Measurements from ENCODE around the gene FOXN1.

Gene FOXN1

GRCh38 chr17:28509789-28510188, 3.6 kb downstream of the FOXN1 start:
- no peak for DNase-seq (ENCODE audit: extremely low read depth, low read depth)
- H3K4me3 ChIP-seq (replicated peaks; ENCODE audit: low read depth, low read length) = no peak overlapping the region
- no peak for TF ChIP-seq CTCF (IDR thresholded peaks at IDR 0.05; ENCODE audit: low read depth, low read length, missing control alignments)

- TF ChIP-seq CTCF (IDR thresholded peaks at IDR 0.05; ENCODE audit: low read depth, low read length, missing control alignments) = no peak
- DNase-seq (ENCODE audit: extremely low read depth, low read depth) = no peak
- H3K4me3 ChIP-seq (replicated peaks; ENCODE audit: low read depth, low read length) = no peak overlapping the region
These were observed 5.8 kb downstream of the FOXN1 start for GRCh38 chr17:28511858-28512461.

- H3K4me3 ChIP-seq (replicated peaks; ENCODE audit: low read depth, low read length) = no peak overlapping the region
- no peak for TF ChIP-seq CTCF (IDR thresholded peaks at IDR 0.05; ENCODE audit: low read depth, low read length, missing control alignments)
- no peak for DNase-seq (ENCODE audit: extremely low read depth, low read depth)
These were observed 7.3 kb downstream of the FOXN1 start for GRCh38 chr17:28513476-28513875.

- no peak for TF ChIP-seq CTCF (IDR thresholded peaks at IDR 0.05; ENCODE audit: low read depth, low read length, missing control alignments)
- no peak overlapping the region for H3K4me3 ChIP-seq (replicated peaks; ENCODE audit: low read depth, low read length)
- DNase-seq (ENCODE audit: extremely low read depth, low read depth) = no peak
These were observed 8.4 kb downstream of the FOXN1 start for GRCh38 chr17:28514561-28515002.

- H3K4me3 ChIP-seq (replicated peaks; ENCODE audit: low read depth, low read length) = no peak overlapping the region
- no peak for DNase-seq (ENCODE audit: extremely low read depth, low read depth)
- no peak for TF ChIP-seq CTCF (IDR thresholded peaks at IDR 0.05; ENCODE audit: low read depth, low read length, missing control alignments)
These were observed 9.4 kb downstream of the FOXN1 start for GRCh38 chr17:28515518-28515917.

- no peak for TF ChIP-seq CTCF (IDR thresholded peaks at IDR 0.05; ENCODE audit: low read depth, low read length, missing control alignments)
- no peak for DNase-seq (ENCODE audit: extremely low read depth, low read depth)
- no peak overlapping the region for H3K4me3 ChIP-seq (replicated peaks; ENCODE audit: low read depth, low read length)
These were observed 12.0 kb downstream of the FOXN1 start for GRCh38 chr17:28518132-28518531.

GRCh38 chr17:28518578-28518977, 12.4 kb downstream of the FOXN1 start:
- TF ChIP-seq CTCF (IDR thresholded peaks at IDR 0.05; ENCODE audit: low read depth, low read length, missing control alignments) = no peak
- no peak for DNase-seq (ENCODE audit: extremely low read depth, low read depth)
- no peak overlapping the region for H3K4me3 ChIP-seq (replicated peaks; ENCODE audit: low read depth, low read length)
